Subcutaneous abdominal adipose tissue (tissue), 5 donors: Measurements from ENCODE around the gene ATF6B.
A peak's percentile ranks its signal among the peaks of the same experiment; 100 is the strongest.

Source experiments
- H3K27ac ChIP-seq: one replicate; pipeline ENCODE4 v1.7.0; 2013; ENCODE audit warnings: low read depth, mild to moderate bottlenecking, inconsistent platforms, low read length, moderate library complexity
- H3K27me3 ChIP-seq, 5 donors: one replicate each; pipeline ENCODE4 v1.7.0; 2013; ENCODE audit warnings: low read length in 5 of 5, inconsistent platforms in 1 of 5; ENCODE audit not compliant: control insufficient read depth in 5 of 5, insufficient read depth in 4 of 5
- H3K36me3 ChIP-seq, 5 donors: one replicate each; pipeline ENCODE4 v1.7.0; 2013; ENCODE audit warnings: low read length in 5 of 5; ENCODE audit not compliant: control insufficient read depth in 5 of 5, insufficient read depth in 5 of 5
- H3K4me1 ChIP-seq, 5 donors: one replicate each; pipeline ENCODE4 v1.7.0; 2013; ENCODE audit warnings: low read length in 5 of 5, mild to moderate bottlenecking in 3 of 5, moderate library complexity in 1 of 5; ENCODE audit not compliant: control insufficient read depth in 5 of 5, insufficient read depth in 5 of 5
- H3K4me3 ChIP-seq, 5 donors: one replicate each; pipeline ENCODE4 v1.7.0; 2013; ENCODE audit warnings: low read length in 5 of 5, low read depth in 1 of 5
- H3K9ac ChIP-seq, 5 donors: one replicate each; pipeline ENCODE4 v1.7.0; 2013; ENCODE audit warnings: low read length in 5 of 5, mild to moderate bottlenecking in 4 of 5, moderate library complexity in 3 of 5
- H3K9me3 ChIP-seq, 5 donors: one replicate each; pipeline ENCODE4 v1.7.0; 2013; ENCODE audit warnings: low read length in 5 of 5; ENCODE audit not compliant: control insufficient read depth in 5 of 5
- donor health status: healthy.
- donor health status: healthy.
- donor health status: healthy.
- donor health status: healthy.
- donor health status: healthy.

Gene ATF6B

DNA sequence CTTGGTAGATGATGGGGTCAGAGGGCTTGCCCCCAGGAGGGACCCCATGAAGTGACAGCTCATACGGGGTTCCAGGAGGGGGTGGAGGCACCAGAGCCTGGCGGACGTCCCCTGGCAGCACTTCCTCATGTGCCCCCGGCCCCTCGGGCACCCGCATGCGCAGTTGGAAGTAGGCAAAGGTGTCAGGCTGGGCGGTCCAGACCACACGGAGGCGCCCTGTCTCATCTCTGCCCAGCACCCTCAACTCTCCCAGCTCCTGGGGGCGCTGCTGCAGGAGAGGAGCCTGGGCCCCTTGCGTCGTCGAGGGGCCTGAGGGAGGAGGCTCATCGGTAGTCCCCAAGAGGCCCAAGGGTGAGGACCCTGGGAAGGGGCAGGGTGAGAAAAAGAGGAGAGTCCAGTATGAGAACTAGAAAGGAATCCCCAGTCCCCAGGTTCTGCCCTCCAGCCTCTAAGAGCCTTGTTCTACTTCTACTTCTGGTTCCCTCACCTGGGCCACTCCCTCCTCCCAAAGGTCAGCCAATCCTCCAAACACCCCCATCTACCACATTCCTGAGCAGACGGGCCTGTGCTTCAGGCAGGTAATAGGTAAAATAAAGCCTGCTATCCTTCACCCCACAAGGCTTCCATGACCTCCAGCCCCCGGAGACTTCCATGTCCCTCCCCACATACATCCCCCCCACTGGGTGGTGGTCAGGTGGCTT is 42.1 kb downstream of the ATF6B start:
- Histone ChIP-seq H3K9ac (no peak overlapping the region), H3K27ac (peak overlapping the region; percentile 9), H3K4me1 (peaks cover 2 to 41% (median 24%) of the 10 kb centered on the region in 5 donors), H3K36me3 (peaks cover 0 to 65% (median 27%) of the 10 kb centered on the region in 5 donors), H3K4me3 (no peak overlapping the region), H3K27me3 (peaks cover 0 to 32% (median 15%) of the 10 kb centered on the region in 5 donors), H3K9me3 (no peaks in the 10 kb centered on the region)

DNA sequence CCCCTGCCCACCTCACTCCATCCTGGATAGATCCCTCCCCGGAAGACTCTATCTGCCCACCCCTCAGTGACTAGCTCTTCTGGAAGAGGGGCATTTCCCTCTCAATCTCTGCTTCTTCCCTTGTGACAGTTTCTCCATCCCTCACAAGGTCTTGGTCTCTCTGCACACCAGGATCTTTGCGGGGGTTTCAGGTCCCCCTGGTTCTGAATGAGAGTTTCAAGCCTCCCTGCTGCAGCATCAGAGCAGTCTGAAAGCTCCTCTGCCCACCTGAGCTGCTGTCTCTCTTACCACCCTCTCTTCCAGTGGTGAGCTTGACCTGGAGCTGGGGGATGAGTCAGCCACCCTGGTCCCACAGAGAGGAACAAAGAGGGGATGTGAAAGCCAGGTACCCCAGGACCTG is 43.3 kb downstream of the ATF6B start:
- Histone ChIP-seq H3K27ac (no peak overlapping the region), H3K9me3 (no peaks in the 10 kb centered on the region), H3K9ac (no peak overlapping the region), H3K36me3 (peaks cover 0 to 62% (median 29%) of the 10 kb centered on the region in 5 donors), H3K4me1 (peaks cover 2 to 44% (median 27%) of the 10 kb centered on the region in 5 donors), H3K4me3 (no peak overlapping the region), H3K27me3 (peaks cover 0 to 33% (median 19%) of the 10 kb centered on the region in 5 donors)

DNA sequence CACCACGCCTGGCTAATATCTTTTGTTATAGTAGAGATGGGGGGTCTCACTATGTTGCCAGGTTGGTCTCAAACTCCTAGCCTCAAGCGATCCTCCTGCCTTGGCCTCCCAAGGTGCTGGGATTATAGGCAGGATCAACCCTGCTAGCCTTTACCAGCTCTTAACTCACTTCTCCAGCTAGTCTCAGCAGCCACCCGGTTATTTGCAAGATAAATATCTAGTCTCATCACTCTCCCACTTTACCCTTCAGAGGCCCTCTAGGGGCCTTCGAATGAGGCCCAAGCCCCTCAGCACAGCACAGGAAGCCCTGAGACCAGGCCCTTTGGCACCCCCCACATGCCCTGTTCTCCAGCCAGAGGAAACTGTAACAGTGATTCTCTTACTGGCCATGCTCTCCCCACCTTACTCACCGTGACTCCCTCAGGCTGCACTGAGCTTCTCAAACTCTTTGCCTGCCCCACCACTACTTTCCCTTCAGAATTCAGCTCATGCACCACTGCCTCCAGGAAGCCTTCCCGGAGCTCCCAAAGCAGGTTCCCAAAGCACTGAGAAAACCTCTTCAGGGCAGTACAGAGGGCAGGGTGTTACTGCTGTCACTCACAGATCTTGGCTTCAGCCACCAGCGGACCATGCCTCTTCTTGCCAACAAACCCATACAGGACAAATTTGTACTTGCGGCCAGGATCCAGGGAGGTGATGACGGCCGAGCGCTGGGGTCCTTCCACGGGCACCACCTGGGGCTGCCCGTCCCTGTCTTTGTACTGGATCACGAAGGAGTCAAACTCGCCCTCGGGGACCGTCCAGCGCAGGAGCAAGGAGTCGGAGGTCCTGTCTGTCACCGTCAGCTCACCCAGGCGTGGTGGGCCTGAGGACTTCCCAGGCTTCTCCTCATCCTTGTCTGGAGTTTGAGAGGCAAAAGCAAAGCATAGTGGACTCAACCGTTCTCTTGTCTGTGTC is 44.0 kb downstream of the ATF6B start:
- no peak overlapping the region for H3K27ac ChIP-seq
- H3K36me3 ChIP-seq = peaks cover 0 to 65% (median 31%) of the 10 kb centered on the region in 5 donors
- no peak overlapping the region for H3K4me3 ChIP-seq
- peaks cover 0 to 33% (median 19%) of the 10 kb centered on the region in 5 donors for H3K27me3 ChIP-seq
- H3K4me1 ChIP-seq = peaks cover 2 to 41% (median 27%) of the 10 kb centered on the region in 5 donors
- H3K9me3 ChIP-seq = no peaks in the 10 kb centered on the region
- H3K9ac ChIP-seq = no peak overlapping the region

DNA sequence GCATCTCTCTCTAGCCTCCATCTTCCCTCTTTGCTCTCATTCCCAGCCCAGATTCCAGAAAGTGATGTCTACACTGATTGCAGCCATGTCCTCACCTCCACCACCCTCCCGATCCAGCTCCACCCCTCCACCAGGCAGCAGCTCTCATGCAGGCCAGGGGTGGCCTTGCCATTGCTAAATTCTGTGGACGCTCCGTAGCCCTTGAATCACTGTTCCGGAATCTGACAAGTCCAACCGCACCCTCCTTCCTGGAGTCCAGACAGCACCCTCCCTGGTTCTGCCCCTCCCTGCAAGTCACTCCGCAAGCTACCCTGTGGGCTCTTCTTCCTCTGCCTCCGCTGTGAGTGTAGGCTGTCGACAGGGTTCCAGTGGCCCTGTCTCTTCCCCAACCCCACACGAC is 45.1 kb downstream of the ATF6B start:
- Histone ChIP-seq H3K4me1 (peaks cover 2 to 41% (median 27%) of the 10 kb centered on the region in 5 donors), H3K27ac (peak overlapping the region; percentile 13), H3K36me3 (peaks cover 0 to 67% (median 30%) of the 10 kb centered on the region in 5 donors)

DNA sequence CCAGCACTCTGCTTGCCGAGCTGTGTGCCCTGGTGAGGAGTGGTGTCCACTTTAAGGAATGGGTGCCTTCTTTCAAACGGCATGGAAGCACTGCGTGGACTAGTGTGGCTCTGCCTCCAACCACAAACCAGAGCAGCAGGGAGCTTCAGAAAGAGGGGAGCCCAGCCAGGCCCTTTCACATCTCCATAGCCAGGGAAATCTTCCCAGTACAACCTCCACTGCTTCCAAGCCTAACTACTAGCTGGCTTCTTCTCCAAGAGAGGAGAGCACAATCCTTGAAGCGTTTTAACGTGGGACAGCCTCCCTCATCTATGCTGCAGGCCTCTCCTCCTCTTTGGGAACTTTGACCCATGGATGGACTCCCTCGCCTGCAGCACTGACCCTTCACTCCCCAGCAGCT is 45.6 kb downstream of the ATF6B start:
- H3K36me3 ChIP-seq = peaks cover 0 to 67% (median 30%) of the 10 kb centered on the region in 5 donors
- H3K4me3 ChIP-seq = no peak overlapping the region
- H3K9me3 ChIP-seq = no peaks in the 10 kb centered on the region
- peak overlapping the region; percentile 13 for H3K27ac ChIP-seq
- peaks cover 2 to 41% (median 27%) of the 10 kb centered on the region in 5 donors for H3K4me1 ChIP-seq
- no peak overlapping the region for H3K9ac ChIP-seq
- peaks cover 0 to 33% (median 17%) of the 10 kb centered on the region in 5 donors for H3K27me3 ChIP-seq

More for the DNA sequence above, 45.1 kb downstream of the ATF6B start:
- no peaks in the 10 kb centered on the region for H3K9me3 ChIP-seq
- H3K9ac ChIP-seq = no peak overlapping the region
- peaks cover 0 to 33% (median 17%) of the 10 kb centered on the region in 5 donors for H3K27me3 ChIP-seq
- no peak overlapping the region for H3K4me3 ChIP-seq

DNA sequence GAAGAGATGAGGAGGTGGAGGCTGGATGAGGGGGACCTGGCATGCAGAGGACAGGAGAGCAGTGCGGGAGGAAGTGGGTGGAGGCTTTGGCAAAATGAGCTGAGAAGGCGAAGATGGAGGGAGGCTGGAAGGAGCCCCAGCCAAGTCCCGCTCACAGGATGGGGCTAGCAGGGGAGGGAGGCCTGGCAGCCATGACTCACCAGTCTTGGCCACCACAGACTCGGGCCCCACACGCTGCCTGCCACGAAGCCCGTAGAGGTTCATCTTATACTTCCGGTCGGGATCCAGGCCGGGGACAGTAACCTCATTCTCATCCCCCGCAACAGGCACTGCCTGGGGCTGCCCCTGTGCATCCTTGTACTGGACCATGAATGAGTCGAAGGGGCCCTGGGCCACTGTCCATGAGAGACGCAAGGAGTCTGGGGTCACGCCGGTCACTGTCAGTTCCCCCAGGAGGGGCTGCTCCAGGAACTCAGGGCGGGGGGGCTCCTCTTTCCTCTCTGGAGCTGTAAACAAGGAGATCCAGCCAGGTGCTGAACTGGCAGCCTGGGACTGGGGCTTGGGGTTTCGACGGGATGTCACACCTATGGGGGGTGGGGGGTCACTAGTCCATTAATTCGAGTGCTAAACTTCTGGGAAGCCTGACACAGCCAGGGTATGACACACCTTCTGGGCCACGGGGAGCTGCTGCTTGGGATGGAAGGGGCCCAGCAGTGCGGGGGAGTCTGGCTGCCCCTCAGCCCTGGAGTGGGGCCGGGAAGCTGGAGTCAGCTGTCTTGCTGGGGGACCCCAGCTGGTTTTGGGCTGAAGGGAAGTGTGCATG is 46.7 kb downstream of the ATF6B start:
- Histone ChIP-seq H3K9ac (no peak overlapping the region), H3K27ac (peak overlapping the region; percentile 57), H3K36me3 (peaks cover 0 to 64% (median 30%) of the 10 kb centered on the region in 5 donors), H3K27me3 (peaks cover 0 to 24% (median 17%) of the 10 kb centered on the region in 5 donors), H3K9me3 (no peaks in the 10 kb centered on the region), H3K4me1 (peaks cover 2 to 32% (median 19%) of the 10 kb centered on the region in 5 donors), H3K4me3 (no peak overlapping the region)

DNA sequence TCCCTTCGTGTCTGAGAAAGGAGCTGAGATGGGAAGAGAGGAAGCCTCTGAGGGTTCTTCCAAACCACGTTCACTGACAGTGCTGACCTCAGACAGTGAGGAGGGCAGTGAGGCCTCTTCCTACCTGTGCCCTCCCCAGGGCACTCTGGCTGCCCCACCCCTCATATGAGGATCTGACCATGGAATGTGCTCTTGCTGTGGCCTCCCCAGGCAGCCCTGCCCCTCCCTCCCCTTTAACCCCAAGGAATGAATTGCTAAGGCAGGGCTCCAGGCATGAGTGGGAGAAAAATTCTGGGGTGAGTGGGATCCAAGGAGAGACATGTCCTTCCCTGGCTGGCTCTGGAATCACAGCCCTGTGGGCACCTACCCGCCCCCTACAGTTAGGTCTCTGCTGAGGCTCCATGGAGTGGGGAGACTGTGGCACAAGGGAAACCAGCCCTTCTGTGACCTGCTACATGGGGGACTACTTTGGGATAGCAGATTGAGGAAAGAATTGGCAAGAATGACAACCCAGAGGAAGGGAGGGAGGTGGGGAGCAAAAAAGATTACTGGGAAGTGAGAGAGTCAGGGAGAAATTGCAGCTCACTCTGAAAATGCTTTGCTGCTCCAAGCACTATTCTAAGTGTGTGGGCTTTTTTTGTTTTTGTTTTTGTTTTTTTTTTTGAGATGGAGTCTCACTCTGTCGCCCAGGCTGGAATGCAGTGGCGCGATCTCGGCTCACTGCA is 48.3 kb downstream of the ATF6B start:
- no peak overlapping the region for H3K27ac ChIP-seq
- no peaks in the 10 kb centered on the region for H3K9me3 ChIP-seq
- peaks cover 2 to 32% (median 19%) of the 10 kb centered on the region in 5 donors for H3K4me1 ChIP-seq
- H3K9ac ChIP-seq = no peak overlapping the region
- H3K36me3 ChIP-seq = peaks cover 0 to 59% (median 36%) of the 10 kb centered on the region in 5 donors
- H3K4me3 ChIP-seq = no peak overlapping the region
- H3K27me3 ChIP-seq = peaks cover 0 to 20% (median 9%) of the 10 kb centered on the region in 5 donors

DNA sequence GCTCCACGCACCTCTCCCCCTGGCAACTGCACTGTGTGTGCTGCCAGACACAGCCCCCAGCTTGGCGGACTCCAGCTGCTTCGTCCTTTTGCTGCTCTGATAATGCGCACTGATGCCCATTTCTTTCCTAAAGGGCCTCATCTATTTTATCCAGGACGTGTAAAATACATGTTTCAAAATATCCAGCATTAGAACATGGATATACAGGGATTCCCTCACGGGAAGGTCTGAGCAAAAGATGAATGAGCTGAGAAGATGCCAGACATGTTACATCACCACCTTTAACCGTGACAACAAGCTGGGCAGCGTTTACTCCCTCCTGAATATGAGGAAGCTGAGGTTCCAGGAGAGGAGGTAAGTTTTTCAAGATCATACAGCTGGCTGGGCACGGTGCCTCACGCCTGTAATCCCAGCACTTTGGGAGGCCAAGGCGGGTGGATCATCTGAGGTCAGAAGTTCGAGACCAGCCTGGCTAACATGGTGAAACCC is 51.7 kb downstream of the ATF6B start:
- Histone ChIP-seq H3K27ac (no peak overlapping the region), H3K4me1 (peaks cover 0 to 13% (median 10%) of the 10 kb centered on the region in 5 donors), H3K9ac (no peak overlapping the region), H3K9me3 (no peaks in the 10 kb centered on the region), H3K27me3 (peaks cover 0 to 7% (median 5%) of the 10 kb centered on the region in 5 donors), H3K36me3 (peaks cover 0 to 49% (median 27%) of the 10 kb centered on the region in 5 donors), H3K4me3 (no peak overlapping the region)

DNA sequence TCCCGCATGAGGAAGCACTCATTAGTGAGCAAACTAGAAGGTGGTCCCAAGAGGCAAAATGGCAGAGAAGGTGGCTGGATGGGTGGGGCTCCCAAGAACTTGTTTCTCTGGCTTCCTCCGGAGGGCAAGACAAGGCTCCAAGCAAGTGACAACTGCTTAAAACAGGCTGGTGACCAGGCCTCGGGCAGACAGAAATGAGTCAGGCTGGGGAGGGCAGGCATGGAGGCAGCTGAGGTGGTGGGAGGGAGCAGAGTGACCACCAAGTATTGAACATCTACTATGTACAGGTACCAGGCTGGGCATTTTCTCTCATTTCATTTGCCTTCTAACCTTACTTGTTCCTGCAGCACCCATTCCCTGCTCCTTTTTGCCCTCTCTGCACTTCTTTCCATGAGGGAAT is 52.3 kb downstream of the ATF6B start:
- no peak overlapping the region for H3K27ac ChIP-seq
- H3K4me1 ChIP-seq = peaks cover 0 to 12% (median 10%) of the 10 kb centered on the region in 5 donors
- no peaks in the 10 kb centered on the region for H3K9me3 ChIP-seq

More for the DNA sequence above, 52.3 kb downstream of the ATF6B start:
- Histone ChIP-seq H3K36me3 (peaks cover 0 to 46% (median 29%) of the 10 kb centered on the region in 5 donors), H3K4me3 (no peak overlapping the region), H3K9ac (no peak overlapping the region), H3K27me3 (peaks cover 0 to 2% (median 2%) of the 10 kb centered on the region in 5 donors)
